Type B pancreatic cell (in vitro differentiated cells): ENCODE results near the gene SYT12. TPM values are rescaled to one million over a fixed set of nuclear protein-coding genes. Genes with fewer than 3 reads are reported as not detected.

Source experiments
- DNase-seq: peaks from one replicate; pipeline ENCODE4 v3.0.0; 2021; ENCODE audit warnings: mixed read lengths; ENCODE audit not compliant: unreplicated experiment; ENCODE audit errors: extremely low spot score
- H3K27ac Mint-ChIP-seq: 2 replicates; pipeline ENCODE4 v1.8.0; 2021; ENCODE audit warnings: mild to moderate bottlenecking, mixed read lengths
- H3K27me3 Mint-ChIP-seq: 2 replicates; pipeline ENCODE4 v1.8.0; 2021; ENCODE audit warnings: mixed read lengths
- H3K36me3 Mint-ChIP-seq: 2 replicates; pipeline ENCODE4 v1.8.0; 2021; ENCODE audit warnings: mixed read lengths
- H3K4me1 Mint-ChIP-seq: one replicate; pipeline ENCODE4 v1.8.0; 2021; ENCODE audit warnings: mixed read lengths; ENCODE audit not compliant: unreplicated experiment
- H3K4me3 Mint-ChIP-seq: 2 replicates; pipeline ENCODE4 v1.8.0; 2021; ENCODE audit warnings: mild to moderate bottlenecking, mixed read lengths
- H3K9me3 Mint-ChIP-seq: 2 replicates; pipeline ENCODE4 v1.8.0; 2021; ENCODE audit warnings: mixed read lengths
- total RNA-seq: library from RNA; stranded (reverse); gene quantifications from 2 replicates; pipeline ENCODE4 v1.2.1, GENCODE V29; 2021; ENCODE audit warnings: low replicate concordance
- TF ChIP-seq, protein P1 (sequence below): fragments of 200-600 bp; sonication (generic); conservative IDR thresholded peaks from 2 replicates; pipeline ENCODE4 v1.5.0; 2021; ENCODE audit warnings: antibody characterized with exemption, mild to moderate bottlenecking

Gene SYT12
- total RNA-seq, 1 donor from 2014 or later = 0.24 TPM

DNA sequence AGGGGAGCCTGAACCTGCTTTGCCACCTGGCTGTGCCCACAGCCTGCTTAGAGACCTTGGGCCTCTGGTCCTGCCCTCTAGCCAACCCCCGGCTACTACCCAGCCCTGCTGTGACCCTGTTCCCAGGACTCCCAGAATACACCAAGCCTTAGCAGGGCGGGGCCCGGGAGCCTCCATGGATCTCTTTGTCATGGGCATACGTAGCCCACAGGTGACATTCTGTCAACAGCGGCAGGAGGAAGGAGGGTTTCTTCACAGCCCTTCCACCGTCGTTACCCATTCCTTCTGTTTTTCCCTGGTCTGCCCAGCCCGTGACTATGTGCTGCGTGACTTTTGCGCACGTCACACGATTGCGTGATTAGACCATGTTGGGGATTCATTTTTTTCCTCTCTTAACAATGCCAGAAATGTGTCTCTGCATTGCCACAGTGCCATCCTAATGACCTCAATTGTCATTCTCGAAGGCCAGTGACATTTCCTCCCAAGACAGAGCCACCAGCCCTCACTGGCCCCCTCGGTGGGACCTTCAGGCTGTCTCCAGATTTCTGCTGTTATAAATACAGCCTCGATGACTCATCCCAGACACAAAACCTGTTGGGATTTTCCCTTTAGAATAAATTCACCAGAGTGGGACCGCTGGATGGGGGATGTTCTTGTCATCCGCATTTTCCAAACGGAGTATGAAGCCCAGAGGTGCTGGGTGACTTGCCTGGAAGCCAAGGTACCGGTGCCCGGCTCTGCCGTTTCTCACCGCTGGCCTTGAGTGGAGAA, 9.0 kb downstream of the SYT12 start:
- no peak for DNase-seq
- H3K4me1 Mint-ChIP-seq = peaks cover 11% of the 10 kb centered on the region
- no peak overlapping the region for H3K27ac Mint-ChIP-seq
- TF ChIP-seq, protein P1, sequence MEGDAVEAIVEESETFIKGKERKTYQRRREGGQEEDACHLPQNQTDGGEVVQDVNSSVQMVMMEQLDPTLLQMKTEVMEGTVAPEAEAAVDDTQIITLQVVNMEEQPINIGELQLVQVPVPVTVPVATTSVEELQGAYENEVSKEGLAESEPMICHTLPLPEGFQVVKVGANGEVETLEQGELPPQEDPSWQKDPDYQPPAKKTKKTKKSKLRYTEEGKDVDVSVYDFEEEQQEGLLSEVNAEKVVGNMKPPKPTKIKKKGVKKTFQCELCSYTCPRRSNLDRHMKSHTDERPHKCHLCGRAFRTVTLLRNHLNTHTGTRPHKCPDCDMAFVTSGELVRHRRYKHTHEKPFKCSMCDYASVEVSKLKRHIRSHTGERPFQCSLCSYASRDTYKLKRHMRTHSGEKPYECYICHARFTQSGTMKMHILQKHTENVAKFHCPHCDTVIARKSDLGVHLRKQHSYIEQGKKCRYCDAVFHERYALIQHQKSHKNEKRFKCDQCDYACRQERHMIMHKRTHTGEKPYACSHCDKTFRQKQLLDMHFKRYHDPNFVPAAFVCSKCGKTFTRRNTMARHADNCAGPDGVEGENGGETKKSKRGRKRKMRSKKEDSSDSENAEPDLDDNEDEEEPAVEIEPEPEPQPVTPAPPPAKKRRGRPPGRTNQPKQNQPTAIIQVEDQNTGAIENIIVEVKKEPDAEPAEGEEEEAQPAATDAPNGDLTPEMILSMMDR = no peak
- H3K36me3 Mint-ChIP-seq = no peaks in the 10 kb centered on the region
- H3K27me3 Mint-ChIP-seq = peaks cover 9% of the 10 kb centered on the region
- no peak overlapping the region for H3K4me3 Mint-ChIP-seq
- H3K9me3 Mint-ChIP-seq = no peaks in the 10 kb centered on the region

DNA sequence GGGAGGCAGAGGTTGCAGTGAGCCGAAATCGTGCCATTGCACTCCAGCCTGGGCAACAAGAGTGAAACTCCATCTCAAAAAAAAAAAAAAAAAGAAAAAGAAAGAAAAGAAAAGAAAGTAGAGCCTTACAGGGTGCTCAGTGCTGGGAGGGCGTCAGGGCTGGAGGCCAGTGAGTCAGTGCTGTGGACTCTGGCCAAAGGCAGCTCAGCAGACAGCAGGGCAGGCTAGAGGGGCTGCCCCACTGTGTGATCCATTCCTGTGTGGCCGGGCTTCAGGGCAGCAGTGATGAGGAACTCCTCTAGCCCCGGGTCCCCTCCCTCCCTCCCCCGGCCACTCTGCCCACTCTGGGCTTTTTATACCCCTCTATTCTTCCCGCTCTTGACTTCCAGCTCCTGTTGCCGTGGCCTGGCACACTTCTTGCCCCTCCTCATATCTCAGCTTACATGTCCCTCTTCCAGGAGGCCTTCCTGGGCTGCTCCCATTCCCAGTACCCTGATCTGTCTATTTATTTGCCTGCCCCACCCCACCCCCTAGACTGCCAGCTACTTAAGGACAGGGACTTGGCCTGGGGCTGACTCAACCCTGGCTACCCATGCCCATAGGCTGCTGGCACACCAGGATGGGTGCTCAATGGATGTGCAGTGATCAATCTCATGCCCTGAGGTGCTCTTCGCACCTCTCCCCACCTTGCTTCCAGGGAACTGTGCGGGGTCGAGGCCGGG, 10.1 kb downstream of the SYT12 start:
- TF ChIP-seq, protein P1 = no peak
- Mint-ChIP-seq H3K4me1 (peaks cover 11% of the 10 kb centered on the region), H3K27ac (no peak overlapping the region), H3K9me3 (no peaks in the 10 kb centered on the region), H3K4me3 (no peak overlapping the region), H3K36me3 (no peaks in the 10 kb centered on the region), H3K27me3 (peaks cover 9% of the 10 kb centered on the region)
- no peak for DNase-seq

DNA sequence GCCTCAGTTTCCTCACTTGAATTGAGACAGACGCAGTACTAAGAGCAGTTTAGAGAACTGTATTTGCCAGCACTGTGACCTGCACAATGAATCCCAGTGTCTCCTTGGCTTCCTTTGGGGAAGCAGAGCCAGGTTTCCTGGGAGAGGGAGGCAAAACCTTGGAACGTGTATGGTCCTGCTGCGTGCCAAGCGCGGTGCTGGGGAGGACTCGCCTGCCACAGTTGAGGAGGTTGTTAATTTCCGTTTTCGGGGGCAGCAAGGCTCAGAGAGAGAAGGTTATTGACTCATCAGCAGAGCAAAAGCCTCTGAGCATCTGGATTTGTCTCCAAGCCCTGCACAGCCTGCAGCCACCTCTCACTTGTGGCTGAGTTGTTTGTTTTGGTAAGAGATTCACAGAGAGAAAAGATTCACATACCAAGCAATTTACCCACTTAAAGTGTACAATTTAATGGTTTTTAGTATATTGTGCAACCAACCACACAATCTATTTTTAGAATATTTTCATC, 10.8 kb downstream of the SYT12 start:
- peaks cover 9% of the 10 kb centered on the region for H3K27me3 Mint-ChIP-seq
- no peak for DNase-seq
- TF ChIP-seq, protein P1 = no peak
- H3K27ac Mint-ChIP-seq = no peak overlapping the region
- no peak overlapping the region for H3K4me3 Mint-ChIP-seq
- peaks cover 11% of the 10 kb centered on the region for H3K4me1 Mint-ChIP-seq
- no peaks in the 10 kb centered on the region for H3K36me3 Mint-ChIP-seq
- H3K9me3 Mint-ChIP-seq = no peaks in the 10 kb centered on the region

DNA sequence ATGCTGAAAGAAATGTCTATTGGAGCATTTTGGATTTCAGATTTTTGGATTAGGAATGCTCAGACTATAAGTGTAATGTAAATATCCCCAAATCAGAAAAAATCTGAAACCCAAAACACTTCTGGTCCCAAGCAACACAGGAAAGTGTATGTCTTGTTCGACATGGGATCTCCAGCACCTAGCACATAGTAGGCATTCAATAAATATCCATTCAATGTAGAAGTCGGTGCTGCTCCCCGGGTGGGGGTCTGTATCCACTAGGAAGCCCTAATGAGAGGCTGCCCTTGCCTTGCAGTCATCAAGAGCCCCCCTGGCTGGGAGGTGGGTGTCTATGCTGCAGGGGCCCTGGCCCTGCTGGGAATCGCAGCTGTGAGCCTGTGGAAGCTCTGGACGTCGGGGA, 11.4 kb downstream of the SYT12 start:
- Mint-ChIP-seq H3K4me1 (peaks cover 11% of the 10 kb centered on the region), H3K4me3 (no peak overlapping the region), H3K36me3 (no peaks in the 10 kb centered on the region), H3K27ac (no peak overlapping the region), H3K9me3 (no peaks in the 10 kb centered on the region), H3K27me3 (peaks cover 9% of the 10 kb centered on the region)
- TF ChIP-seq, protein P1 = no peak
- DNase-seq = no peak

DNA sequence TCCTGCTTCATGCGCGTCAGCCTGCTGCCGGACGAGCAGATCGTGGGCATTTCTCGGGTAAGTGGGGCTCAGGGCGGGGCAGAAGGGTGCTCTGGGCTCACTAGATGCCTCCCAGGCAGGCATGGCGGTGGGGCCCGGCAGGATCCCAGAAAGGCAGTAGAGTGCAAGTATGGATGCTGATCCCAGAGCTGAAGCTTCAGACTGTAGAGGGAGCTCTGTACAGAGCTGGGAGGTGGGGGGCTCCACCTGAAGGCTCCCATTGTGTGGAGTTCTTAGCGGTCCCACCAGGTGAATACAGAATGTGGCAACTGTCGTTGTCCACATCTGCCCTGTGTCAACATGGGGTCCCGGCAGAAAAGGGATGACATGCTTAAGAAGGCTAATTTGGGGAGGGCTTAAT, 17.2 kb downstream of the SYT12 start:
- Mint-ChIP-seq H3K9me3 (no peaks in the 10 kb centered on the region), H3K36me3 (no peaks in the 10 kb centered on the region), H3K4me1 (no peaks in the 10 kb centered on the region), H3K4me3 (no peak overlapping the region), H3K27me3 (no peaks in the 10 kb centered on the region), H3K27ac (no peak overlapping the region)
- TF ChIP-seq, protein P1 = no peak
- no peak for DNase-seq
